ENCODE data around the gene MMS22L.

The MMS22L gene

DNA sequence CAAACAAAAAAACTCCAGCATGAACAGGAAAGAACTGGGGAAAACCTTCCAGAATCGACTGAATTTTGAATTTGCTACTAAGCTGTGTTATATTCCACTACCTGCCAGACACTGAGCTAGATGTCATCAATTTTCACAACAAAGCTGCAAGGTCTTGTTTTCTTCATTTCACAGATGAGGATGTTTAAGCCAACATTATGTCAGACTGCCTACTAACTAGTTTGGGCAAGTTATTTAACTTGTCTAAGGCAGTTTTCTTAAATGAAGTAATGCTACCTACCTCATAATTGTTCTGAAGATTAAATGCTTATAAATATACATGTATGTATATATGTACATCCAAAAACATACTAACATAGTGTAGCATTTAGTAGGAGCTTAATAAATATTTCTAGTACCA, 144.4 kb downstream of the MMS22L start:
- no peak overlapping the region for H3K4me2 ChIP-seq
- no peaks in the 10 kb centered on the region for H4K20me1 ChIP-seq (ENCODE audit: insufficient read depth)
- H3K27me3 ChIP-seq (ENCODE audit: insufficient read depth, low read depth), result no peaks in the 10 kb centered on the region
- H3K9ac ChIP-seq, result no peak overlapping the region
- no peak overlapping the region for H3K4me3 ChIP-seq (IDR thresholded peaks at IDR 0.05; ENCODE audit: insufficient read depth, low read depth, low read length)
- H2AFZ ChIP-seq (ENCODE audit: low read depth), result no peak overlapping the region
- no peak for TF ChIP-seq CTCF (conservative IDR thresholded peaks at IDR 0.05; ENCODE audit: low read depth, low read length)
- no peak overlapping the region for H3K27ac ChIP-seq
- no peaks in the 10 kb centered on the region for H3K36me3 ChIP-seq (ENCODE audit: insufficient read depth)
- no peaks in the 10 kb centered on the region for H3K79me2 ChIP-seq (ENCODE audit: insufficient read depth, low read depth)
- H3K4me1 ChIP-seq (ENCODE audit: low read depth, poor library complexity, severe bottlenecking), result no peaks in the 10 kb centered on the region

GRCh38 chr6:97136626-97137358, 146.2 kb downstream of the MMS22L start:
- Histone ChIP-seq H2AFZ (ENCODE audit: low read depth) (no peak overlapping the region), H3K4me1 (ENCODE audit: low read depth, poor library complexity, severe bottlenecking) (no peaks in the 10 kb centered on the region), H3K79me2 (ENCODE audit: insufficient read depth, low read depth) (no peaks in the 10 kb centered on the region), H3K36me3 (ENCODE audit: insufficient read depth) (no peaks in the 10 kb centered on the region), H3K27me3 (ENCODE audit: insufficient read depth, low read depth) (no peaks in the 10 kb centered on the region), H3K27ac (no peak overlapping the region), H3K4me3 (IDR thresholded peaks at IDR 0.05; ENCODE audit: insufficient read depth, low read depth, low read length) (no peak overlapping the region), H4K20me1 (ENCODE audit: insufficient read depth) (no peaks in the 10 kb centered on the region), H3K4me2 (no peak overlapping the region), H3K9ac (no peak overlapping the region)
- no peak for TF ChIP-seq CTCF (conservative IDR thresholded peaks at IDR 0.05; ENCODE audit: low read depth, low read length)

DNA sequence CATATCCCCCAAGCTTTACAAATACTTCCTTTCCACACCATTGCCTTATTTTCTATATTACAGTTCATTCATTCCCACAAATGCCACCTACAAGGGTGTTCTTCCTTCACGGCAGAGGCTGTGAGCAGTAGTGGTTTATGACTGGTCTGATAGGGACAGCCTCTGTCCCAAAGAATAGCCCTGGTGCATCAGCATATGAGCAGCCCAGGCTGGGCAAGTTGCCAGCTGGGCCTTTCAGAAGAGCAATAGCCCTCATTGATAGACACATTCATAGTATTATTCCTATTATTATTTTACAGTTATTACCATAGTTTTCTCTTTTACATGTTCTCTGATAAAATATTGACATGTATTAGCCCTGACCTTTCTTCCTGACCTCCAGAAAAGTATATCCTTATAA, 149.9 kb downstream of the MMS22L start:
- H3K4me1 ChIP-seq (ENCODE audit: low read depth, poor library complexity, severe bottlenecking), result no peaks in the 10 kb centered on the region
- H3K36me3 ChIP-seq (ENCODE audit: insufficient read depth), result no peaks in the 10 kb centered on the region
- H3K79me2 ChIP-seq (ENCODE audit: insufficient read depth, low read depth), result no peaks in the 10 kb centered on the region
- TF ChIP-seq CTCF (conservative IDR thresholded peaks at IDR 0.05; ENCODE audit: low read depth, low read length), result no peak
- no peak overlapping the region for H3K4me3 ChIP-seq (IDR thresholded peaks at IDR 0.05; ENCODE audit: insufficient read depth, low read depth, low read length)
- H3K27me3 ChIP-seq (ENCODE audit: insufficient read depth, low read depth), result no peaks in the 10 kb centered on the region
- H3K9ac ChIP-seq, result no peak overlapping the region
- no peak overlapping the region for H2AFZ ChIP-seq (ENCODE audit: low read depth)
- H3K27ac ChIP-seq, result no peak overlapping the region
- no peaks in the 10 kb centered on the region for H4K20me1 ChIP-seq (ENCODE audit: insufficient read depth)
- H3K4me2 ChIP-seq, result no peak overlapping the region

GRCh38 chr6:97129106-97129505, 153.9 kb downstream of the MMS22L start:
- Histone ChIP-seq H3K27ac (no peak overlapping the region), H3K4me3 (IDR thresholded peaks at IDR 0.05; ENCODE audit: insufficient read depth, low read depth, low read length) (no peak overlapping the region), H3K36me3 (ENCODE audit: insufficient read depth) (no peaks in the 10 kb centered on the region), H3K79me2 (ENCODE audit: insufficient read depth, low read depth) (no peaks in the 10 kb centered on the region), H3K27me3 (ENCODE audit: insufficient read depth, low read depth) (no peaks in the 10 kb centered on the region), H3K9ac (no peak overlapping the region), H4K20me1 (ENCODE audit: insufficient read depth) (no peaks in the 10 kb centered on the region), H3K4me1 (ENCODE audit: low read depth, poor library complexity, severe bottlenecking) (no peaks in the 10 kb centered on the region), H3K4me2 (no peak overlapping the region), H2AFZ (ENCODE audit: low read depth) (no peak overlapping the region)
- TF ChIP-seq CTCF (conservative IDR thresholded peaks at IDR 0.05; ENCODE audit: low read depth, low read length), result no peak
